HG02840 (cell line): ENCODE measurements around the gene MS4A14.
"Not testable (repeated sequence)": the region's sequence is repeated elsewhere in the genome, so short reads cannot be mapped to it uniquely, and the experiment has no call there.

Source experiments
- ATAC-seq: cut with Tn5 transposase; IDR thresholded peaks from one replicate; pipeline ENCODE4 v1.9.1; 2021; ENCODE audit warnings: mild to moderate bottlenecking, moderate library complexity, moderate number of reproducible peaks; ENCODE audit not compliant: unreplicated experiment, low FRiP score

MS4A14 gene

GRCh38 chr11:60396382-60396781 is at the start of gene MS4A14:
TSS of gene MS4A14 (plus strand) at chr11:60396459. CDS start at chr11:60396579, 120 bp downstream.
- no peak for ATAC-seq

GRCh38 chr11:60347084-60347797 is 49.0 kb upstream of the MS4A14 start:
- ATAC-seq = no peak

- ATAC-seq = no peak
Observed at GRCh38 chr11:60348116-60348515, 48.1 kb upstream of the MS4A14 start.

GRCh38 chr11:60349990-60350389 is 46.3 kb upstream of the MS4A14 start:
- ATAC-seq = no peak

GRCh38 chr11:60357771-60358170 is 38.5 kb upstream of the MS4A14 start:
- no peak for ATAC-seq

- ATAC-seq = no peak
Observed at GRCh38 chr11:60360621-60361020, 35.6 kb upstream of the MS4A14 start.

- ATAC-seq = no peak
Observed at GRCh38 chr11:60362241-60362640, 34.0 kb upstream of the MS4A14 start.

- no peak for ATAC-seq
Observed at GRCh38 chr11:60363542-60364470, 32.5 kb upstream of the MS4A14 start.

GRCh38 chr11:60366262-60366904 is 29.9 kb upstream of the MS4A14 start:
- not testable (repeated sequence) for ATAC-seq

GRCh38 chr11:60367009-60367408 is 29.2 kb upstream of the MS4A14 start:
- peak; percentile 92 for ATAC-seq

- ATAC-seq = no peak
Observed at GRCh38 chr11:60367896-60368295, 28.4 kb upstream of the MS4A14 start.

- no peak for ATAC-seq
Observed at GRCh38 chr11:60370252-60370810, 25.9 kb upstream of the MS4A14 start.

- ATAC-seq = no peak
Observed at GRCh38 chr11:60370811-60371298, 25.4 kb upstream of the MS4A14 start.

- ATAC-seq = no peak
Observed at GRCh38 chr11:60371386-60371785, 24.9 kb upstream of the MS4A14 start.

- no peak for ATAC-seq
Observed at GRCh38 chr11:60371854-60372253, 24.4 kb upstream of the MS4A14 start.

- ATAC-seq = no peak
Observed at GRCh38 chr11:60372767-60373166, 23.5 kb upstream of the MS4A14 start.

GRCh38 chr11:60375316-60375715 is 20.9 kb upstream of the MS4A14 start:
- no peak for ATAC-seq

- ATAC-seq = no peak
Observed at GRCh38 chr11:60376601-60377000, 19.7 kb upstream of the MS4A14 start.

- no peak for ATAC-seq
Observed at GRCh38 chr11:60377401-60378136, 18.7 kb upstream of the MS4A14 start.

GRCh38 chr11:60378354-60378753 is 17.9 kb upstream of the MS4A14 start, which contains the start of gene MS4A7:
TSS of gene MS4A7 (plus strand) at chr11:60378532. CDS start at chr11:60383142, 4,610 bp downstream.
- peak; percentile 81 for ATAC-seq
